K562 (cell line): ENCODE data around the gene CAPN13. TPM values are rescaled to one million over a fixed set of nuclear protein-coding genes. Genes with fewer than 3 reads are reported as not detected.

ENCODE experiments used
- ATAC-seq: fragments of 200-7000 bp; cut with Tn5 transposase; 3 replicates; pipeline ENCODE4 v1.9.1; 2020; ENCODE audit warnings: moderate library complexity
- BruUV-seq: library from RNA; stranded (reverse); fragments of 400-500 nt; replicated peaks from 2 replicates; lab custom pipeline; 2021; lab: Mats Ljungman, UMichigan
- CTCF ChIA-PET: fragments of 300-600 bp; formaldehyde crosslinking; extraction: SDS; loops from one replicate; lab custom pipeline; 2021; ENCODE audit warnings: low intra/inter-chr PET ratio; lab: Yijun Ruan, JAX
- POLR2A ChIA-PET: fragments of 300-600, 350-650 bp; sonication (Branson Sonifier 250); formaldehyde crosslinking; extraction: SDS; loops from one replicate; lab custom pipeline; 2021; ENCODE audit warnings: antibody characterized with exemption, inconsistent platforms; lab: Yijun Ruan, JAX
- DNase-seq, 4 experiments: peaks; one replicate each; pipeline versions ENCODE4 v3.0.0 to v3.0.0-alpha.2; 2011 to 2018; ENCODE audit warnings: low spot score in 3 of 4, mixed read lengths in 3 of 4; ENCODE audit errors: extremely low read depth in 1 of 4
- FAIRE-seq: peaks from 2 replicates; lab custom pipeline; 2011; peaks lifted over from hg19 to GRCh38; lab: Jason Lieb, UNC
- H2AFZ ChIP-seq: 2 replicates; pipeline ENCODE4 v1.6.0; 2011; ENCODE audit warnings: low read depth, low read length, control low read depth, inconsistent platforms
- H3K27ac ChIP-seq: fragments of 200-600 bp; 3 replicates; pipeline ENCODE4 v1.8.0; 2011; ENCODE audit warnings: low read depth, mild to moderate bottlenecking, control low read depth, inconsistent platforms, low read length, moderate library complexity, mixed read lengths; ENCODE audit errors: extremely low read depth
- H3K27me3 ChIP-seq, 2 experiments: fragments of 300-600 bp in 1 of 2; 2 replicates in 1 of 2; 3 replicates in 1 of 2; pipeline versions ENCODE4 v1.6.0 to v1.8.0; 2011; ENCODE audit warnings: inconsistent platforms in 2 of 2, low read length in 2 of 2, mild to moderate bottlenecking in 1 of 2, mixed read lengths in 1 of 2, moderate library complexity in 1 of 2; ENCODE audit not compliant: control insufficient read depth in 2 of 2, insufficient read depth in 2 of 2
- H3K36me3 ChIP-seq: fragments of 300-600 bp; 3 replicates; pipeline ENCODE4 v1.8.0; 2011; ENCODE audit warnings: mild to moderate bottlenecking, low read length, inconsistent platforms; ENCODE audit not compliant: control insufficient read depth, insufficient read depth
- H3K4me1 ChIP-seq, 2 experiments: fragments of 200-600 bp in 1 of 2; replicated peaks in 1 of 2; 2 replicates in 1 of 2; 3 replicates in 1 of 2; pipeline versions ENCODE4 v1.5.1 to v1.8.0; 2011; ENCODE audit warnings: inconsistent platforms in 2 of 2, low read length in 2 of 2, mild to moderate bottlenecking in 1 of 2, mixed read lengths in 1 of 2, moderate library complexity in 1 of 2; ENCODE audit not compliant: control insufficient read depth in 2 of 2, insufficient read depth in 2 of 2
- H3K4me2 ChIP-seq: 2 replicates; pipeline ENCODE4 v1.6.1; 2011; ENCODE audit warnings: low read length, control low read depth, inconsistent platforms, mixed read lengths; ENCODE audit not compliant: insufficient read depth
- H3K4me3 ChIP-seq: fragments of 200-600 bp; sonication (generic), shearing (Covaris generic); 2 replicates; pipeline ENCODE4 v1.5.1; 2016; ENCODE audit warnings: control low read depth, inconsistent platforms
- H3K79me2 ChIP-seq: fragments of 200-600 bp; 3 replicates; pipeline ENCODE4 v1.8.0; 2011; ENCODE audit warnings: low read length, inconsistent platforms; ENCODE audit not compliant: control insufficient read depth, insufficient read depth
- H3K9ac ChIP-seq, 2 experiments: 2 replicates each; pipeline versions ENCODE4 v1.6.0 to v1.6.1; 2011; ENCODE audit warnings: low read depth in 2 of 2, low read length in 2 of 2, control low read depth in 1 of 2, inconsistent platforms in 1 of 2, mild to moderate bottlenecking in 1 of 2, mixed read lengths in 1 of 2; ENCODE audit not compliant: insufficient read depth in 1 of 2
- H3K9me1 ChIP-seq: one replicate; pipeline ENCODE4 v1.6.0; 2011; ENCODE audit warnings: inconsistent platforms, mild to moderate bottlenecking, low read length, moderate library complexity; ENCODE audit not compliant: control insufficient read depth, insufficient read depth
- H3K9me3 ChIP-seq: replicated peaks from 2 replicates; pipeline ENCODE4 v1.5.1; 2011; ENCODE audit warnings: low read depth, low read length, inconsistent platforms; ENCODE audit not compliant: control insufficient read depth, insufficient read depth
- H4K20me1 ChIP-seq: replicated peaks from 2 replicates; pipeline ENCODE4 v1.6.1; 2011; ENCODE audit warnings: low read length, inconsistent platforms, mixed read lengths; ENCODE audit not compliant: control insufficient read depth, insufficient read depth
- CBFA2T2 ChIP-seq: fragments of 450-650 bp; conservative IDR thresholded peaks from 2 replicates; pipeline ENCODE4 v1.6.1; 2017; ENCODE audit warnings: mild to moderate bottlenecking
- CCNT2 ChIP-seq: IDR thresholded peaks from 2 replicates; pipeline ENCODE4 v1.6.1; 2011; ENCODE audit warnings: borderline replicate concordance, low read depth, mild to moderate bottlenecking, moderate library complexity, mixed read lengths, low read length; ENCODE audit not compliant: insufficient read length; ENCODE audit errors: extremely low read depth
- FOXP1 ChIP-seq: sonication (generic); formaldehyde crosslinking; IDR thresholded peaks from 2 replicates; pipeline ENCODE4 v1.8.0; 2022; ENCODE audit warnings: mild to moderate bottlenecking, missing genetic modification reagents
- IFI16 ChIP-seq: fragments of 250-450 bp; sonication (Bioruptor Pico); IDR thresholded peaks from 2 replicates; pipeline ENCODE4 v2.1.2; 2022; ENCODE audit warnings: mild to moderate bottlenecking, inconsistent platforms
- ILK ChIP-seq: fragments of 450-650 bp; IDR thresholded peaks from 2 replicates; pipeline ENCODE4 v1.6.1; 2016; ENCODE audit warnings: missing genetic modification characterization, low read depth, mild to moderate bottlenecking, missing compliant biosample characterization, moderate library complexity, borderline replicate concordance
- KDM4B ChIP-seq, 2 experiments: fragments of 450-650 bp in 1 of 2; sonication (generic) in 1 of 2; IDR thresholded peaks; 2 replicates each; pipeline ENCODE4 v1.6.1; 2016 to 2017; ENCODE audit warnings: borderline replicate concordance in 2 of 2, antibody characterized with exemption in 1 of 2, low read depth in 1 of 2, mild to moderate bottlenecking in 1 of 2
- MCM5 ChIP-seq: fragments of 450-650 bp; IDR thresholded peaks from 2 replicates; pipeline ENCODE4 v1.6.1; 2016; ENCODE audit warnings: low read depth
- NCOA4 ChIP-seq: fragments of 450-650 bp; IDR thresholded peaks from 2 replicates; pipeline ENCODE4 v1.6.1; 2018; ENCODE audit warnings: mild to moderate bottlenecking; ENCODE audit not compliant: partially characterized antibody
- NFATC3 ChIP-seq: fragments of 450-650 bp; IDR thresholded peaks from 2 replicates; pipeline ENCODE4 v1.6.1; 2017; ENCODE audit warnings: mild to moderate bottlenecking
- SLC30A9 ChIP-seq: fragments of 250-450 bp; sonication (Bioruptor Pico); IDR thresholded peaks from 2 replicates; pipeline ENCODE4 v1.8.0; 2022; ENCODE audit warnings: mild to moderate bottlenecking, moderate library complexity
- SOX6 ChIP-seq: fragments of 450-650 bp; IDR thresholded peaks from 2 replicates; pipeline ENCODE4 v1.6.1; 2014; ENCODE audit warnings: mild to moderate bottlenecking
- SREBF2 ChIP-seq: sonication (generic); formaldehyde crosslinking; IDR thresholded peaks from 2 replicates; pipeline ENCODE4 v1.4.0; 2020; ENCODE audit warnings: mild to moderate bottlenecking, missing genetic modification reagents
- ZC3H4 ChIP-seq: sonication (generic); formaldehyde crosslinking; IDR thresholded peaks from 2 replicates; pipeline ENCODE4 v1.9.0; 2021; ENCODE audit warnings: missing genetic modification reagents, borderline replicate concordance
- ZKSCAN8 ChIP-seq: fragments of 200-800 bp; sonication (Bioruptor generic); IDR thresholded peaks from 2 replicates; pipeline ENCODE4 v1.6.1; 2016; ENCODE audit warnings: missing genetic modification characterization, missing compliant biosample characterization
- ZNF311 ChIP-seq: fragments of 250-450 bp; sonication (Bioruptor Pico); IDR thresholded peaks from 2 replicates; pipeline ENCODE4 v1.4.0; 2020; ENCODE audit warnings: mild to moderate bottlenecking, moderate library complexity
- ZNF780A ChIP-seq: fragments of 250-450 bp; sonication (Bioruptor Pico); IDR thresholded peaks from 2 replicates; pipeline ENCODE4 v1.5.0; 2021; ENCODE audit warnings: mild to moderate bottlenecking
- WGBS: fragments of 100-300 bp; shearing (Covaris generic); methylation state at CpG from one replicate; pipeline ENCODE4 v1.1.6; 2016; ENCODE audit warnings: low coverage, mixed read lengths; ENCODE audit not compliant: insufficient coverage; ENCODE audit errors: missing lambda C conversion rate; 5-methylcytosine and 5-hydroxymethylcytosine counted together
- in situ Hi-C: fragments of 300-500 bp; cut with MboI; formaldehyde crosslinking; loops from 4 replicates; pipeline ENCODE4 v1.15.0; 2018; ENCODE audit warnings: inconsistent platforms, mixed read lengths
- intact Hi-C: fragments of 100-400 bp; cut with micrococcal nuclease; formaldehyde crosslinking; loops from 2 replicates; pipeline ENCODE4 v1.14.2; 2022
- polyA plus RNA-seq, 8 experiments: library from polyadenylated mRNA; depleted of rRNA in 4 of 8; stranded (reverse) in 5 of 8; unstranded in 3 of 8; fragments of >200 nt; fragmentation: Nextera tagmentation in 2 of 8; fragmentation: Illumina TruSeq in 1 of 8; extraction: Ambion mirVana in 2 of 8; extraction: Trizol in 1 of 8; gene quantifications; 2 replicates each; pipeline versions ENCODE4 v1.2.1 to v1.2.3, GENCODE V29; 2011 to 2014; ENCODE audit warnings: inconsistent platforms in 1 of 8, missing spikeins in 1 of 8
- total RNA-seq, 7 experiments: library from RNA; depleted of rRNA in 6 of 7; stranded (reverse); fragments of >200 nt in 6 of 7; fragmentation: Illumina TruSeq in 2 of 7; extraction: Trizol in 2 of 7; gene quantifications; 2 replicates each; pipeline versions ENCODE4 v1.2.1 to v1.2.3, GENCODE V29; 2011 to 2021; ENCODE audit warnings: low replicate concordance in 1 of 7
- TF ChIP-seq, protein P1 (sequence below): fragments of 450-650 bp; formaldehyde crosslinking; IDR thresholded peaks from 2 replicates; pipeline ENCODE4 v1.4.0; 2020; ENCODE audit warnings: mild to moderate bottlenecking, mixed read lengths
- TF ChIP-seq, protein P2 (sequence below): fragments of 150-350 bp; conservative IDR thresholded peaks from 2 replicates; pipeline ENCODE4 v1.6.1; 2014; ENCODE audit warnings: low read length

Gene CAPN13
- total and polyA plus RNA-seq, 9 of the 15 experiments (the other 6 are each of a cell fraction or from before 2014, with no cell fraction given) = not detected

- TF ChIP-seq, protein P1, sequence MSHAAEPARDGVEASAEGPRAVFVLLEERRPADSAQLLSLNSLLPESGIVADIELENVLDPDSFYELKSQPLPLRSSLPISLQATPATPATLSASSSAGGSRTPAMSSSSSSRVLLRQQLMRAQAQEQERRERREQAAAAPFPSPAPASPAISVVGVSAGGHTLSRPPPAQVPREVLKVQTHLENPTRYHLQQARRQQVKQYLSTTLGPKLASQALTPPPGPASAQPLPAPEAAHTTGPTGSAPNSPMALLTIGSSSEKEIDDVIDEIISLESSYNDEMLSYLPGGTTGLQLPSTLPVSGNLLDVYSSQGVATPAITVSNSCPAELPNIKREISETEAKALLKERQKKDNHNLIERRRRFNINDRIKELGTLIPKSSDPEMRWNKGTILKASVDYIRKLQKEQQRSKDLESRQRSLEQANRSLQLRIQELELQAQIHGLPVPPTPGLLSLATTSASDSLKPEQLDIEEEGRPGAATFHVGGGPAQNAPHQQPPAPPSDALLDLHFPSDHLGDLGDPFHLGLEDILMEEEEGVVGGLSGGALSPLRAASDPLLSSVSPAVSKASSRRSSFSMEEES (CRISPR knock-in tag) = no peak
- TF ChIP-seq NFATC3 = no peak
Observed at GRCh38 chr2:30730736-30731647, 76.3 kb downstream of the CAPN13 start (continued).

DNA sequence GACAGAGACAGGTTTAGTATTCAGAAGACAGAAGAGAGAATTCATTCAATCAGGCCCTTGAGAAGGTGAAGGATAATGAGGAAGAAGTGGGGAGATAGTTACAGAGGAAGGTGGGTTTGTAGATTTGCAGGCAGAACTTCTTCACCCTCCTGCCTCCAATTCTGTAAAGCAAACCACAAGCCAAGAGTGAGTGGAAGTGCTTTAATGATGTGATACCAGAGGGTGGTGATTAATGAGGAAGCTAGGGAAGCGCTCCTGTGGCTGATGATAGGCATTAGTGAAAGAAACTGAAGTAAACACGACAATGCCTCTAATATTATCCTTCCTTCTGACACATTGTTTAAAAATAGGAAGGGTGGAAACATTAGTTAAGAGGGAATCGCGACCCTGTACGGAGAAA lies 78.2 kb downstream of the CAPN13 start:
- BruUV-seq = no TSS peak
- H3K9ac ChIP-seq = no peak overlapping the region
- H3K9me3 ChIP-seq = no peaks in the 10 kb centered on the region
- in situ Hi-C loops (no loop called here), intact Hi-C loops (no loop called here)
- H3K36me3 ChIP-seq = no peaks in the 10 kb centered on the region
- no peaks in the 10 kb centered on the region for H3K9me1 ChIP-seq
- no peak overlapping the region for H3K27ac ChIP-seq
- H3K27me3 ChIP-seq = peaks cover 23 to 34% of the 10 kb centered on the region in 2 experiments; a peak in 4 of 5 replicates
- ChIA-PET CTCF (interaction anchor here (0.9 kb wide), 1 partner anchor 13 kb away, joined by 3 read pairs; no protein-coding TSS in a partner anchor), POLR2A (no interaction called here)
- ATAC-seq = no peak
- H3K4me2 ChIP-seq = no peak overlapping the region
- H3K79me2 ChIP-seq = no peaks in the 10 kb centered on the region
- H3K4me1 ChIP-seq = no peaks in the 10 kb centered on the region
- WGBS = 0% methylated on average over 5 of the region's 5 CpGs
- H3K4me3 ChIP-seq = no peak overlapping the region
- H2AFZ ChIP-seq = no peak overlapping the region
- FAIRE-seq = no peak
- DNase-seq = no peak
- no peaks in the 10 kb centered on the region for H4K20me1 ChIP-seq
- TF ChIP-seq IFI16 (CRISPR knock-in tag) (no peak), ZNF780A (CRISPR knock-in tag) (no peak), ILK (tag) (no peak), SREBF2 (CRISPR knock-in tag) (no peak), MCM5 (no peak), CCNT2 (no peak), ZKSCAN8 (CRISPR knock-in tag) (no peak), ZC3H4 (CRISPR knock-in tag) (no peak), NCOA4 (no peak), CBFA2T2 (no peak), ZNF311 (CRISPR knock-in tag) (no peak), SLC30A9 (no peak), KDM4B (IDR thresholded peaks at IDR 0.05; ENCODE audit: borderline replicate concordance in 2 of 2, low read depth in 1 of 2) (no peak), FOXP1 (CRISPR knock-in tag) (no peak), SOX6 (no peak)
- TF ChIP-seq, protein P2, sequence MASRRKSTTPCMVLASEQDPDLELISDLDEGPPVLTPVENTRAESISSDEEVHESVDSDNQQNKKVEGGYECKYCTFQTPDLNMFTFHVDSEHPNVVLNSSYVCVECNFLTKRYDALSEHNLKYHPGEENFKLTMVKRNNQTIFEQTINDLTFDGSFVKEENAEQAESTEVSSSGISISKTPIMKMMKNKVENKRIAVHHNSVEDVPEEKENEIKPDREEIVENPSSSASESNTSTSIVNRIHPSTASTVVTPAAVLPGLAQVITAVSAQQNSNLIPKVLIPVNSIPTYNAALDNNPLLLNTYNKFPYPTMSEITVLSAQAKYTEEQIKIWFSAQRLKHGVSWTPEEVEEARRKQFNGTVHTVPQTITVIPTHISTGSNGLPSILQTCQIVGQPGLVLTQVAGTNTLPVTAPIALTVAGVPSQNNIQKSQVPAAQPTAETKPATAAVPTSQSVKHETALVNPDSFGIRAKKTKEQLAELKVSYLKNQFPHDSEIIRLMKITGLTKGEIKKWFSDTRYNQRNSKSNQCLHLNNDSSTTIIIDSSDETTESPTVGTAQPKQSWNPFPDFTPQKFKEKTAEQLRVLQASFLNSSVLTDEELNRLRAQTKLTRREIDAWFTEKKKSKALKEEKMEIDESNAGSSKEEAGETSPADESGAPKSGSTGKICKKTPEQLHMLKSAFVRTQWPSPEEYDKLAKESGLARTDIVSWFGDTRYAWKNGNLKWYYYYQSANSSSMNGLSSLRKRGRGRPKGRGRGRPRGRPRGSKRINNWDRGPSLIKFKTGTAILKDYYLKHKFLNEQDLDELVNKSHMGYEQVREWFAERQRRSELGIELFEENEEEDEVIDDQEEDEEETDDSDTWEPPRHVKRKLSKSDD = no peak
